Mammary epithelial cell (primary cell): ENCODE results near the gene EEF2K.

ENCODE experiments used
- CTCF ChIP-seq, 2 donors: IDR thresholded peaks in 1 of 2; conservative IDR thresholded peaks in 1 of 2; 2 replicates each; pipeline ENCODE4 v1.5.1; 2011 to 2012; ENCODE audit warnings: inconsistent platforms in 2 of 2, low read length in 2 of 2, mild to moderate bottlenecking in 2 of 2, control low read depth in 1 of 2, low read depth in 1 of 2; ENCODE audit not compliant: insufficient read depth in 1 of 2; ENCODE audit errors: extremely low read depth in 1 of 2
- EZH2 ChIP-seq: IDR thresholded peaks from 2 replicates; pipeline ENCODE4 v1.6.1; 2012; ENCODE audit warnings: low read length, inconsistent platforms, borderline replicate concordance

- peak in 1 of 2 donors; percentile 8 for TF ChIP-seq CTCF (conservative IDR thresholded peaks at IDR 0.05 in 1 of 2, IDR thresholded peaks at IDR 0.05 in 1 of 2; ENCODE audit: extremely low read depth in 1 of 2, insufficient read depth in 1 of 2, low read depth in 1 of 2, low read length in 2 of 2)
- TF ChIP-seq EZH2, result no peak
Observed at GRCh38 chr16:22198547-22199293, 7.4 kb upstream of the EEF2K start.
